HG03378 (cell line): ENCODE data around the gene RPUSD4.
A peak's percentile ranks its signal among the peaks of the same experiment; 100 is the strongest.
"Not testable (repeated sequence)": the region's sequence is repeated elsewhere in the genome, so short reads cannot be mapped to it uniquely, and the experiment has no call there.

Experiments
- ATAC-seq: cut with Tn5 transposase; IDR thresholded peaks from one replicate; pipeline ENCODE4 v1.9.1; 2021; ENCODE audit warnings: mild to moderate bottlenecking, moderate library complexity; ENCODE audit not compliant: unreplicated experiment

RPUSD4 gene

GRCh38 chr11:126211236-126212088, at the start of gene RPUSD4, which contains the start of gene FAM118B:
TSS of gene RPUSD4 (minus strand) at chr11:126211650. CDS start at chr11:126211638, 12 bp downstream.
TSS of gene FAM118B (plus strand) at chr11:126211782. CDS start at chr11:126235002, 23,220 bp downstream.
- ATAC-seq = peak; percentile 82

GRCh38 chr11:126257764-126258163, 46.3 kb upstream of the RPUSD4 start:
- no peak for ATAC-seq

GRCh38 chr11:126257144-126257543, 45.7 kb upstream of the RPUSD4 start:
- no peak for ATAC-seq

GRCh38 chr11:126256216-126256615, 44.8 kb upstream of the RPUSD4 start:
- ATAC-seq = no peak

GRCh38 chr11:126255507-126255906, 44.1 kb upstream of the RPUSD4 start:
- not testable (repeated sequence) for ATAC-seq

GRCh38 chr11:126254819-126255218, 43.4 kb upstream of the RPUSD4 start:
- no peak for ATAC-seq

GRCh38 chr11:126253265-126253664, 41.8 kb upstream of the RPUSD4 start:
- ATAC-seq = no peak

GRCh38 chr11:126246636-126247035, 35.2 kb upstream of the RPUSD4 start:
- no peak for ATAC-seq

- ATAC-seq = no peak
Observed at GRCh38 chr11:126233391-126233790, 21.9 kb upstream of the RPUSD4 start.

- no peak for ATAC-seq
Observed at GRCh38 chr11:126232683-126233082, 21.2 kb upstream of the RPUSD4 start.

- ATAC-seq = no peak
Observed at GRCh38 chr11:126231725-126232459, 20.4 kb upstream of the RPUSD4 start.

GRCh38 chr11:126229858-126230540, 18.5 kb upstream of the RPUSD4 start:
- no peak for ATAC-seq

- no peak for ATAC-seq
Observed at GRCh38 chr11:126226334-126227084, 15.1 kb upstream of the RPUSD4 start.

- no peak for ATAC-seq
Observed at GRCh38 chr11:126225295-126225665, 13.8 kb upstream of the RPUSD4 start.

- ATAC-seq = no peak
Observed at GRCh38 chr11:126224647-126225294, 13.3 kb upstream of the RPUSD4 start.

- no peak for ATAC-seq
Observed at GRCh38 chr11:126219547-126219946, 8.1 kb upstream of the RPUSD4 start.

GRCh38 chr11:126217491-126217890, 6.0 kb upstream of the RPUSD4 start:
- no peak for ATAC-seq

GRCh38 chr11:126216526-126217305, 5.3 kb upstream of the RPUSD4 start:
- no peak for ATAC-seq

- ATAC-seq = no peak
Observed at GRCh38 chr11:126214841-126215240, 3.4 kb upstream of the RPUSD4 start.
